Hematopoietic multipotent progenitor cell treated with erythropoietin and hydrocortisone succinate and interleukin-3 and kit ligand, for 8 days (in vitro differentiated cells): ENCODE results near the gene PDLIM1.

Experiments used
- DNase-seq: peaks from one replicate; pipeline ENCODE4 v3.0.0-alpha.2; 2015

The PDLIM1 gene

GRCh38 chr10:95288303-95288702, 2.5 kb downstream of the PDLIM1 start:
- DNase-seq: no peak

GRCh38 chr10:95287281-95287680, 3.5 kb downstream of the PDLIM1 start:
- DNase-seq: peak; percentile 20

GRCh38 chr10:95286707-95287106, 4.1 kb downstream of the PDLIM1 start:
- DNase-seq: no peak

GRCh38 chr10:95285556-95285955, 5.2 kb downstream of the PDLIM1 start:
- no peak for DNase-seq

DNA sequence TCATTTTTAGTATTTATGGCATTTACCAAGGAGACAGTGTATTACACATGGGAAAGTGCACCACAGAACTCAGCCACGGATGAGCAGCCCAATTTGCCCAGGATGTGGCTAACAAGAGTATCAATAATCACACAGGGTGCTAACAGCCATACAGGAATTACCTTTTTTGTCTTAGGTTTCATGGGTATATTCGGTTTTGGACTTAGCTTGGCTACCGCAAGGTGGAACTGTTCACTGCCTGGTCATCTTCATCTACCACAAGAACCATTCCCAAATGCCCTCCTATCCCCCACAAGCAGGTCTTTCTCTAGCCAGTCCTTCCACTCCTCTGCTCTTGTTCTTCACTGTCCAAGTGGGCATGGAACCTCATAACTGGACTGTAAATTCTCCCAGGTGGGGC, 6.0 kb downstream of the PDLIM1 start:
- DNase-seq: no peak

DNA sequence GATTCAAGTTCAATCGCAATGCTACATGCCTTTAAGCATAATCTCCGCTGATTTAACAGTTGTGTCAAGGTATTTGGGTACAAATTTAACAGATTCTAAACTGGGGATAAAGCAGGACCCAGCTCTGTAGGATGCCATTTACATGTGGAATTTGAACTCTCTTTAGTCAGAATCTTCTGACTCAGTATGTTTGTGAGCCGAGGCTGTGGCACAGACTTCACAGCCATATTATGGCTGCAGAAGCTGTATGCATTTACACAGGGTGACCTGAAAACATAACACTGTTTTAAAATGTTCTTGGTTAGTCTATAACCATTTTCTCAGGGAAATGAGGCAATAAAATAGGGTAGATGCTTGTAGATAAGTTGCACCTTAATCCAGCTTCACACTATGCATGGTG, 8.7 kb downstream of the PDLIM1 start:
- DNase-seq: no peak

GRCh38 chr10:95281206-95281605, 9.6 kb downstream of the PDLIM1 start:
- no peak for DNase-seq

- DNase-seq: no peak
These were observed 10.2 kb downstream of the PDLIM1 start for GRCh38 chr10:95280637-95281036.

DNA sequence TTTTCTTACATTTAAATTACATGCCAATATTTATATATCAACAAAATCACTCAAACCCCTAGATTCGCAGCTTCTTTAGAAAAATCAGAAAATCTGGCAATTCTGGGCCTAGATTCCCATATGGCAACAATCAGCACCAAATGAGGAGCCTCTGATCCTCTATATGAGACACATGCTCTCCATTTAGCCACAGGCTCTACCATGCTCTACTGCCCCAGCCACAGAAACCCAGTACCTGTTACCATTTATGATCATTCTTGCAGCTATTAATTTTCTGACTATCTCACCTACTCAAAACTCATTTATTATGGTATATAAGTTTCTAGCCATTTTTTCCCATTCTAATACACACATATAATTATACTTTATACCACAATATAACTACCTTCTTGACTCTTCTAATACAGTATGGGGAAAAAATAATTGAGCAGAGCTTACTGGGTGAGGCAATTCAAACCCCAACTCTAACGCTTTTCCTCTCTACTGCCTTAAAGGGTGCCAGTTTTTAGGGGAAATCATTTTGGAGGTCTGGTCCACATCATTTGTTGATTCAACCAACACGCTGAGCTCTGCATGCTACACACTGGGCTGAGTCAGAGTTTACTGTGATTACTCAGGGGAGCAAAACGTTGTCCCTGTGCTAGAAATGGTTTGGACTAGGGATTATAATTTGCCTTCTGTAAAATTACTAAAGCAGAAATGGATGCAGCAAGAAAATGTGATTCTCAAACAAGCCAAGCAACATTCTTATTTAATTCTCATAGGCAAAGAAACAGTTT, 11.6 kb downstream of the PDLIM1 start:
- DNase-seq: no peak

GRCh38 chr10:95278061-95278988, 12.5 kb downstream of the PDLIM1 start:
- DNase-seq: no peak

DNA sequence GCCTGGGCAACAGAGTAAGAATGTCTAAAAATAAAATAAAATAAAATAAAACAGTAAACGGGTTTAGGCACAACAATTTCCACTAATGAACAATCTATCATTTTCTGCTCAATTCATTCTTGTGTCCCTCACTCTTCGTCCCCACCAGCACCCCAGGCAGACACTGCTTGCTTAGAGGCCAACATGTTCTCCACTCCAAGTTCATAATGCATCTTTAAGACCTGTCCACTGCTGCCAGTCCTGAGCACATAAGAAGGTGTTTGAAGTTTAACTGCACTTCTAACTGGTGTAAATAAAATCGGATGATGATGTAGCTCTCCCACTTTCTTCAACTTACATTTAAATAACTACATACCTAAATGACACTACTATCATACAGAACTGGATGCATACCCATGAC, 13.2 kb downstream of the PDLIM1 start:
- no peak for DNase-seq

DNA sequence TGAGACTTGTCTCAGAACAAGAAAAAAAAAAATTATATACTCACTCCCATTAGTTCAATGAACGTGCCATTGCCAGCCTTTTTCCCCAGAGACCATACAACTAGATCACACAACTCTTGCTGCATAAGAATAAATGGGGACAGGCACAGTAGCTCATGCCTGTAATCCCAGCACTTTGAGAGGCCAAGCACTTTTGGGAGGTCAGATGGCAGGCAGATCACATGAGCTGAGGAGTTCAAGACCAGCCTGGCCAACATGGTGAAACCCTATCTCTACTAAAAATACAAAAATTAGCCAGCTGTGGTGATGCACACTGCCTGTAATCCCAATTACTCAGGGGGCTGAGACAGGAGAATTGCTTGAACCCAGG, 13.6 kb downstream of the PDLIM1 start:
- no peak for DNase-seq

DNA sequence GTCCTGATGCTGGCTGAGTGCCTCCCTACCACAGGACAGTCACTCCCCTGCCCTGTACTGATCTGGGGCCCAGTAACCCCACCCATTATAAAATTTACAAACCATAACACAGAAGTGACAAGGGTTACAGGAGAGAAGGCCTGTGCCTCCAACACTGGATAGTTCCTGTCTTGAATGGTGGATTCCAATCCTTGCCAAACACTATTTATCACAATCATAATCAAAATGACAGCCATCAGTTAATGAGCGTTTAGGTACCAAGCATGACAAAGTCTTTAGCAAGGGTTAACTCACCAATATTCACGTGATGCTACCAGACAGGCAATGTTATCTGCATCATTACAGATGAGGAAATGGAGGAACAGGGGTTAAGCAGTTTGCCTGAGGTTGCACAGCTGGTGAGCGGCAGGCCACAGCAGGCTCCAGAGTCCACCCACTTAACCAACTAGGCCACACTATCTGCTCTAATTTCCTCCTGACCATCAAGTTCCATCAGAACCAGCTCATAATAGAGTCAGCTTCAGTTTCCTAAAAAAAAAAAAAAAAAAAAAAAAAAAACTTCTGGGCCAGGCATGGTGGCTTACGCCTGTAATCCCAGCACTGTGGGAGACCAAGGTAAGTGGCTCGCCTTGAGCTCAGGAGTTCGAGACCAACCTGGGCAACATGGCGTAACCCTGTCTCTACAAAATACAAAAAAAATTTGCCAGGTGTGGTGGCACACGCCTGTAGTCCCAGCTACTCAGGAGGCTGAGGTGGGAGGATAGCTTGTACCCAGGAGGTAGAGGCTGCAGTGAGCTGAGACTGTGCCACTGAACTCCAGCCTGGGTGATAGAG, 14.2 kb downstream of the PDLIM1 start:
- DNase-seq: peak; percentile 86

GRCh38 chr10:95275726-95276366, 15.0 kb downstream of the PDLIM1 start:
- no peak for DNase-seq

DNA sequence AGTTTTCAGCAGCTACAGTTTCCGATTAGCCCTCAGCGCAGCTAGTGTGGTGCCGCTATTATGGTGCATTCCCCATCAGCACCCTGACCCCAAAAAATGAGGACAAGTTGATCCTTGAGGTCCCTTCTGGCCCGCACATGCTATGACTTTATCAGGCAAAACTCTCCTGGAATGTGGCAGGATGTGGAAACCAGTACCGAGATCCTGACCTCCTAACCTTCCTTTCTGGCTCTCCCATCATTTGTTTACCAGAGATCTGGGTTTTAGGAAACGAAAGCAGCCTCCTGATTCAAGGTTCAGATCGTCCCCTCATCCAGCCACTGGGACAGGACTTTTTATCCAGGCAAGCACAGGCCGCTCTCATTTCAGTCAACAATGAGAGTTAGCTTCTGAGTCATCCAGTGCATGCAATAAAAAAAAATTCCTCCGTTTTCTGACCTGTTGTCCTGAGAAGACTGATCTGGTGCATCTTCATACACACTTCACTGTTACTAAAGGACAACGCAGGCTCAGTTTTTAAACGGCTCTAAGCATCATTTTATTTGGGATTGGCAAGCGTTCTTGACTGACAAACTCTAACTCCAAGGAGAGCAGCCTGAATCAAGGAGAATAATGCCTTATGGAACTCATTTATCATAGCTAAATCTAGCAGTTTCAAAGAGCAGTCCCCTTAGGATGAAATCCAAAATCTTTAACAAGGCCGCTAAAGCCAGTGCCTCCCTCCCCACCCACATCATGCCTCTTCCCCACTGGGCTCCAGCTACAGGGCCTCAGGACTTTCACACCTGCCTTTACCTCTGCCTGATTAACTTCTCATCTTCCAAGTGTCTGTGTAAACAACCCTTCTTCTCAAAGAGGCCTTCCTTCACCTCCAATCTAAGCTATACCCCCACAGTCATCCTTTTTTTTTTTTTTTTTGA, 17.1 kb downstream of the PDLIM1 start:
- DNase-seq: no peak

GRCh38 chr10:95268438-95268837, 22.4 kb downstream of the PDLIM1 start:
- no peak for DNase-seq

- DNase-seq: no peak
These were observed 23.6 kb downstream of the PDLIM1 start for GRCh38 chr10:95267251-95267650.

DNA sequence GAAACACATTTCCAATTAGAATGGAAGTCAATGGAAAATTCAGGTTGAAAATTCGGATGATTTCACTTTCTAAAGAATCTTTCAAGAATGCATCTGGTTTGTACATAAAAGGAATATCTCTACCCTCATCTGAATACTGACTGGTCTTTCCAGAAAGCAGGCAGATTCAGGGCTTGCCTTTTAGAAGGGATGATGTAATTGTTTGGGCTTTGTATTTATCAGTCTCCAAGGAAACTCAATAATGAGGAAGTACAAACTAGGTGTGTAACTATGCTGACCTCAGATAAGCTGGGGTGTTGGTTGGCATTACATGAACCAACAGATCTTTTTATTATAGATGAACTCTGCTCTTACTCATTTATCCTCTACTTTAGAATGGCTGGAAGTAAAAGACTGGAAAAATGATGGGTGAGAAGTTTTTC, 24.1 kb downstream of the PDLIM1 start:
- DNase-seq: peak; percentile 90

- DNase-seq: no peak
These were observed 25.2 kb downstream of the PDLIM1 start for GRCh38 chr10:95265572-95265971.

DNA sequence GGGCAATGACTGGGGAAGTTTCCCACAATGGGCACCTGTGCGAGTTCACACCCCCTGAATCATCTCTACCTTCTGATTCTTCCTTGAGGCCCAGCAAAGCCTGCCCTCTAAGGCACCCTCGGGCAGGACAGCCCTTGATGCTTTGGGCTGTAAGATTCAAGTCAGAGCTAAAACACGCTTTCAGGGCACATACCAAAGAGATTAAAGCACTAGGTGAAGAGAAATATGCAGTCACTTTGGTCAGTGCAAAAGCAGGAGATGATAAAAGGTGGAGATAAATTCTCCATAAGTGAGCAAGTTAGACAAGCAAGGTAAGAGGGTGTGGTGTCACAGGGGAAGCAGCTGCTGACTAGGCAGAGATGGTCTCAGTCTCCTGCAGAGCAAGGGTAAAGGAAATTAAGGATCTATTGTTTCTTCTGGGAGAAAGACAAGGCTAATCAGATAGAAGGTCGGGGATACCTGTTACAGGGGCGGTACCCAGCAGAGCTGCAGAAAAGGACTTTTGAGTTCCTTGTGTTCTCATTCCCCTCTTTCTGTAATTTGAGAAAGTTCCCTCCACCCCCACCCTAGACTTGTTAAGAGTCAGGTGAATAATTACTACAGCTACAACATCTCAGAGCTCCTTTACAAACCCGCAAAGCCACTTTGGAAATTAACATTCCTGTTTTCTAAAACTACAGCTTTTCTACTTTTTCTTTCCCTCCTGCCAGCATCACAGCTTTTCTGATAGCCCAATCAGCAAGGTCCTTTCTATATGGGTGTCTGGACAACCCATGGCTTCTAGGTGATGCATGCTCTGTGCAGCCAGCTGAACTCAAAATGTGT, 26.4 kb downstream of the PDLIM1 start:
- DNase-seq: no peak

- DNase-seq: no peak
These were observed 27.0 kb downstream of the PDLIM1 start for GRCh38 chr10:95263864-95264226.
